ENCODE measurements around the gene DRG1.
"Not testable (repeated sequence)": the region's sequence is repeated elsewhere in the genome, so short reads cannot be mapped to it uniquely, and the experiment has no call there.

The DRG1 gene, protein sequence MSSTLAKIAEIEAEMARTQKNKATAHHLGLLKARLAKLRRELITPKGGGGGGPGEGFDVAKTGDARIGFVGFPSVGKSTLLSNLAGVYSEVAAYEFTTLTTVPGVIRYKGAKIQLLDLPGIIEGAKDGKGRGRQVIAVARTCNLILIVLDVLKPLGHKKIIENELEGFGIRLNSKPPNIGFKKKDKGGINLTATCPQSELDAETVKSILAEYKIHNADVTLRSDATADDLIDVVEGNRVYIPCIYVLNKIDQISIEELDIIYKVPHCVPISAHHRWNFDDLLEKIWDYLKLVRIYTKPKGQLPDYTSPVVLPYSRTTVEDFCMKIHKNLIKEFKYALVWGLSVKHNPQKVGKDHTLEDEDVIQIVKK

GRCh38 chr22:31399211-31400022 is at the start of gene DRG1:
TSS of gene DRG1 (plus strand) at chr22:31399604. CDS start at chr22:31399684, 80 bp downstream.
- DNase-seq = peak; percentile 65 to 98 (median 96)

- DNase-seq = no peak
Observed at GRCh38 chr22:31349960-31350359, 49.4 kb upstream of the DRG1 start.

DNA sequence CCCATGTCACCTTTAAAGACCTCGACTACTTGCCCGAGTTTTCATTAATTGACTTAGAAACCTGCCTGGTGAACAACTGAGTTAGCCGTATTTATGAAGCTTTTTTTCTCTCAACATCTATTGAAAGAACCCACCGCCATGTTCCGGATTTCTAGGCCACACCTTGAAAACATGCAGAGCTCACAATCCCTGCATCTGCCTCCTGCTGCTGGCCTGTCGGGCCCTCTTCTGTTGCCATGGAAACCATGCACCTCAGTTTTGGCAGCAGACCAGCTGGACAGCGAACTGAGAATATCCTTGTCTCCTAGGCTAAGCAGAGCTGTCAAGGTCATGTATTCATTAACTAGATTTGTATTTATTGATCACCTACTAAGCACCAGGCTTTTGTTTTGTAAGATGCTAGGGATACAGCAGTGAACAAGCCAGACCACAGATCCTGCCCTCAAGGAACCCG is 49.0 kb upstream of the DRG1 start:
- DNase-seq = peak in 1 of 14 donors; percentile 85

DNA sequence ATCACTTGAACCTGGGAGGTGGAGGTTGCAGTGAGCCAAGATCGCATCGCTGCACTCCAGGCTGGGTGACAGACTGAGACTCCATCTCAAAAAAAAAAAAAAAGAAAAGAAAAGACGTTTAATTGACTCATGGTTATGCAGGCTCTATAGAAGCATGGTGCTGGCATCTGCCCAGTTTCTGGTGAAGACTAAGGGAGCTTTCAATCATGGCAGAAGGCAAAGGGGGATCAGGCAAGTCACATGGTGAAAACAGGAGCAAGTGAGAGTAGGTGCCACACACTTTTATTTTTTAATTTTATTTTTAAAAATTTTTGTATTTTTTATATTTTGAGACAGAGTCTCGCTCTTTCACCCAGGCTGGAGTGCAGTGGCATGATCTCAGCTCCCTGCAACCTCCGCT is 44.9 kb upstream of the DRG1 start:
- no peak for DNase-seq

- no peak for DNase-seq
Observed at GRCh38 chr22:31360029-31360428, 39.4 kb upstream of the DRG1 start.

- no peak for DNase-seq
Observed at GRCh38 chr22:31361743-31362142, 37.7 kb upstream of the DRG1 start.

GRCh38 chr22:31363885-31364465 is 35.4 kb upstream of the DRG1 start:
- DNase-seq = no peak

DNA sequence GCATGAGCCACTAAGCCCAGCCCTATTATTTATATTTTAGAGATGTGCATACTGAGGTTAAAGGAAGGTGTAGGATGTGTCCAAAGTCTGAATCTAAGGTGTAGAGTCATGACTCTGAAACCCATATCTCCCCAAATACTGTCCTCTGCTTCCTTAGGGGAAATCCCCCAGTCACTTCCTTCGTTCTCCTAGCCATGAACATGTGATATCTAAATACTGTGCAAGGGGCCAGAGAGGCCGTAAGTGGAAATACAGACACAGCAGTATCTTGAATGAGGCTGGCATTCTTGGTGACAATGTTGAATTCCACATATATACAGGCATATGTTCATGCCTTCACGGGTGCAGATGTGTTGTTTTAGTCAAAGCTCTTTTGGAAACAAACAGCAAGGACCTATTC is 32.0 kb upstream of the DRG1 start:
- no peak for DNase-seq

- no peak for DNase-seq
Observed at GRCh38 chr22:31377612-31378011, 21.8 kb upstream of the DRG1 start.

- no peak for DNase-seq
Observed at GRCh38 chr22:31378123-31378522, 21.3 kb upstream of the DRG1 start.

DNA sequence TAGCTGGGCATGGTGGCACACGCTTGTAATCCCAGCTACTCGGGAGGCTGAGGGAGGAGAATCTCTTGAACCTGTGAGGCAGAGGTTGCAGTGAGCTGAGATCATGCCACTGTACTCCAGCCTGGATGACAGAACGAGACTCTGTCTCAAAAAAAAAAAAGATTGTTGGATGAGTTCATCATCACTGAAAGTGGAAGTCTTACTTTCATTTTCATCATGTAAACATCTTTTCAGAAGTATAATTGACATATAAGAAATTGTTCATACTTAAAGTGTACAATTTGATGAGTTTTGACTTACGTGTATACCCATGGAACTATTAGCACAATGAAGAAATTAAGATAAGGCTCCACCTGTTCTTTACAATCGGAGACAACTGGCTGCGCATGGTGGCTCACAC is 20.8 kb upstream of the DRG1 start:
- DNase-seq = not testable (repeated sequence)

DNA sequence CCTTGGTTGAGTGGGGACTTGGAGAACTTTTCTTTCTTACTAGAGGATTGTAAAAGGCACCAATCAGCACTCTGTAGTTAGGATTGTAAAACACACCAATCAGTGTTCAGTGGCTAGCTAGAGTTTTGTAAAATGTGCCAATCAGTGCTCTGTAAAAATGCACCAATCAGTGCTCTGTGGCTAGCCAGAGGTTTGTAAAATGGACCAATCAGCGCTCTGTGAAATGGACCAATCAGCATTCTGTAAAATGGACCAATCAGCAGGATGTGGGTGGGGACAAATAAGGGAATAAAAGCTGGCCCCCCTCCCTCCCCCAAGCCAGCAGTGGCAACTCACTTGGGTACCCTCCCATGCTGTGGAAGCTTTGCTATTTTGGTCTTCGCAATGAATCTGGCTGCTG is 5.5 kb upstream of the DRG1 start:
- no peak for DNase-seq

DNA sequence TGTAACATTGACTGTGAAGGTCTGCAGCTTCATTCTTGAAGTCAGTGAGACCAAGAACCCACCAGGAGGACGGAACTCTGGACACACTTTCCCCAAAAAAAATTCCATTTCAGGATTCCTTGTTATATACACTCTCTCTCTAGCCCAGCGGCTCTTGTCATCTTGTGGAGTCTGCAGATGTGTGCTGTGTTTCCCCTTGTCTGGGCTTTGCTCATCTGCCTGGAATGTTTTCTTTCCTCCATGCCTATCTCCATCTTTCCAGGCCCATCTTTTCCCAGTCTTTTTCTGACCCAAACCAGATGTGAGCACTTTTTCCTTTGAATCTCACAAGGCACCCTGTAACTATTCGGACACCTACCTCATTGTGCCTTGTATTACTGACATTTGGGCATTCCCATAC is 5.1 kb upstream of the DRG1 start:
- DNase-seq = no peak

DNA sequence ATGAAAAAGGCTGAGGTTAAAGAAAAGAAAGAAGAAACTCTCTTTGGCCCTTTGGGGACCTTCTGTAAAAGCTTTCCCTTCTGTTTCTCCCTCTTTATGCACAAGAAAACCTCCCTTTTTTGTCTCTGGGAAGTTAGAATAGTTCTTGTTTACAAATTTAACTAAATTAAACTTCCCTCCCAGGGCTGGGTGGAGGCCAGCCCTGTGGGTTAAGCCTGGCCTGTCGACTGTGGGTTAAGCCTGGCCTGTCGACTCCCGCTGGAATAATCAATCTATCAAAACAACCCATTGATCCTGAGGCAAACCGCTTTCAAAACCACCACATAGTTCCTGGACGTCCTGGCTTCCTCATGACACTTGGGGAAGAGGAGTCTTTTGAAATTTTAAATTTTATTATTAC is 1.2 kb upstream of the DRG1 start:
- DNase-seq = no peak

- no peak for DNase-seq
Observed at GRCh38 chr22:31400023-31400397, 606 bp downstream of the DRG1 start.

- not testable (repeated sequence) for DNase-seq
Observed at GRCh38 chr22:31402350-31402749, 2.9 kb downstream of the DRG1 start.

- DNase-seq = no peak
Observed at GRCh38 chr22:31425331-31426050, 26.1 kb downstream of the DRG1 start.

- DNase-seq = no peak
Observed at GRCh38 chr22:31431950-31432349, 32.5 kb downstream of the DRG1 start.

DNA sequence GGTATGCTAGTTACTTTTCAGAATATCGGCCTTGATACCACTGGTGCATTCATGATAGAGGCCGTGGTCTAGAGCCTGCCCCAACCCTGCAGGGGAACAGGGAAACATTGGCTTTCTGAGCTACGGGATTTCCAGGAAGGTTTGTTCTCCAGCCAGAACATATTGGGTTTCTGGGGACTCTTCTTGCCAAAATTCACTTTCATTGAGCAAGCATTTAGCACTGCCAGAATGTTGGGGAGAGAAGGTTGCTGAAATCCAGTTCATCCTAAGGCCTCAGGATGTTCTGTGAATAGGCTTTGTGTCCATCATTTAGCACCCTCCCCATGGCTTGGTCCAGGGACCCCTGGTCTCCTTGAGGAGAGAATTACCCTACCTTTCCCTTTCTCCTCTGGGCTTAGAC is 36.7 kb downstream of the DRG1 start:
- no peak for DNase-seq

DNA sequence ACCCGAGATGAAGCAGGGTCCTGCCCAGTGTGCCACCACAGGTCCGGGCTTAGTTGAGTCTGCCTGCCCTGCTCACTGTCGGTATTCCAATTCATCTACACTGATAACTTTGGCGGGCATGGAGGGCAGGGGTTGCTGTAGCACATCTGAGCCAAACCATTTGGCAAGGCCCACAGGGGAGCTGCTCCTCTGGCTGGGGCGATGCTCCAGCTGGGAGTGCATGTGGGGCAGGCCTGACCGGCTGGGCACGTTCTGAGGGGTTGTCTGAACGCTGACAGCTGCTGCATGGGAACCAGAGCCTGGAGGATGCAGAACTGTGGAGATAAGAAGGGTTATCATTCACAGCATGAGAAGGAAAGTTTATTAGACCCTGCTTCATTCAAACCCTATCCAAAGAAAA is 40.4 kb downstream of the DRG1 start:
- DNase-seq = no peak

DNA sequence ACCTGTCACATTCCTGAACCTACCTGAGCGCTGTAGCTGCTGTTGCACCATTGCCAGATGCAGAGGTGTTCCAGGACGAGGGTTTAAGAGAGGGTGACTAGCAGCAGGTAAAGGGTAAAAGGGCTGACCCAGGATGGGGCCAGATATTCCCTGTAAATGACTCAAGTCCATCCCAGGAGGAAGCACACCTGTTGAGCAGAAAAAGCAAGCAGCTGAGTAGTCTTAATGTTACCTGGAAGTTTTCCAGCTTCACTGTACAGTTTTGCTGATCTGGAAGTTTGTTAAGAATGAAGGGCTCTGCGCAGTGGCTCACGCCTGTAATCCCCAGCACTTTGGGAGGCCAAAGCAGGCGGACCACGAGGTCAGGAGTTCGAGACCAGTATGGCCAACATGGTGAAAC is 41.3 kb downstream of the DRG1 start:
- DNase-seq = no peak

DNA sequence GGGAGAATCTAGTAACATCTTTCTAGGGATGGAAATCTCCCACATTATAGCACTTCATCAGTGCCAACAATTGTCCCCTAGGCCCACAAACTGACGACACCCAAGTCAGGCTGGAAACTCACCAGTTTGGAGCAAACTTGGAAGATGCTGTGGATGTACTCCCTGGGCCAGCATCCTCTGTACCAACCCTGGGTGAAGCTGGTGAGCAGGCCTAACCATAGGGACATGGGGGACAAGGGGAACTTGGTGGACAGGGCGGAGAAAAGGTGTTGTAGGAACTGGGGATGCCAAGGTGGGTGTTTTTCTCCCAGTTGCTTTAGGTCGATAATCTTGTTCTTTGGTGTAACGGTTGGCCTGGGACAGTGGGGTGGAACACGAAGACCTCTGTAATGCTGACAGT is 42.2 kb downstream of the DRG1 start:
- DNase-seq = no peak
